Renal pelvis (tissue), 4 donors: ENCODE results near the gene ADARB2. TPM values are rescaled to one million over a fixed set of nuclear protein-coding genes. Genes with fewer than 3 reads are reported as not detected.
"Not testable (repeated sequence)": the region's sequence is repeated elsewhere in the genome, so short reads cannot be mapped to it uniquely, and the experiment has no call there.

ENCODE experiments used
- DNase-seq: peaks from one replicate; pipeline ENCODE4 v3.0.0-alpha.2; 2013
- polyA plus RNA-seq, 3 donors: library from polyadenylated mRNA; unstranded; fragments of 120-200 nt; gene quantifications; one replicate each; pipeline ENCODE4 v1.2.1, GENCODE V29; 2013; ENCODE audit not compliant: insufficient read length in 3 of 3

ADARB2 gene
- polyA plus RNA-seq, 3 donors = 0.62 to 3.0 (median 1.1) TPM

DNA sequence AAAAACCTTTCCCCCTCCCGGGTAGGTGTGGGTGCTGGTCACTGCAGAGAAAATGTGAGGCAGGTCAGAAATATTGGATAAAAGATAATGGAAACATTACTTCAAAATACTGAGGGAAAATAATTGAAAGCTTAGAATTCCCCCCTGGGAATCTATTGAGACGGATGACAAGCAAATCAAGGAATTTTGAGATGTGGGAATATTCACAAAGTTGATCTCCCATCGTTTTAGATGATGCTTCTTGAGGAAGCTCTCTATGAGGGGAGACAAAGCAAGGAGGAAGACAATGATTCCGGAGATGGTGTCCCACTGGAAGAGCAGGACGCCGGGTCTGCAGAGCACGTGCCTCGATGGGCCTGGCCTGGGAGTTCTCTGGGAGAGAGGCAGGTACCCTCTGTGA, 470.2 kb downstream of the ADARB2 start:
- no peak for DNase-seq

DNA sequence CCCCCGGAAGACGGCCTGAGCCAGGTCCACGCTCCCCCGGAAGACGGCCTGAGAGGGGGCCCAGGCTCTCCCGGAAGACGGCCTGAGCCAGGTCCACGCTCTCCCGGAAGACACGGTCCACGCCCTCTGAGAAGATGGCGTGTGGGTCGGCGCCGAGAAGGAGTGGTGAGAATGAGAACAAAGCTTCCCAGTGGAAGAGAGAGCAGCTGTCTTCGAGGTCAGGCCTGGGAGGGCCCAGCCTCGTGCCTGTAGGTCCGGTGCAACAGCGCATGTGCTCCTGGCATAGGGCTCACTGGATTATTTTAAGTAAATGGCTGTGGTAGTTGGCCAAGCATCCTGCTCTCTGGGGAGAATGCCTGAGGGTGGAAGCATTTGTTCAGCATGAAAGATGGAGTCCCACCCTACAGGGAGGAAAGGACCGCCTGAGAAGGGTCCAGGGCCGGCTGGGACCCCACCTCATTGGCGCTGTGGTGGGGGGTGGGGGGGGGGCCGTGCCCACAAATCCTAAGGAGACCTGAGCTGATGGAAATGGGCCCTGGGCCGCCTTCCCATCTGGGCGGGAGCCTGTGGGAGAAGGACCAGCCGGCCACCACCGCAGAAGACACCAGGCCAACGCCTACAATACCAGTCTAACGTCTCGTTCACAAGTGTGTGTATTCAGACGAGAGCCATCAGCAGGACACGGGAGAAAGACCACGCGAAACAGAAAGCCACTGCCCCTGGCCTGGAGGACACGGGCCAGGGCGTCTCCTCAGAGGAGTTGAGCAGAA, 471.1 kb downstream of the ADARB2 start:
- DNase-seq = no peak

DNA sequence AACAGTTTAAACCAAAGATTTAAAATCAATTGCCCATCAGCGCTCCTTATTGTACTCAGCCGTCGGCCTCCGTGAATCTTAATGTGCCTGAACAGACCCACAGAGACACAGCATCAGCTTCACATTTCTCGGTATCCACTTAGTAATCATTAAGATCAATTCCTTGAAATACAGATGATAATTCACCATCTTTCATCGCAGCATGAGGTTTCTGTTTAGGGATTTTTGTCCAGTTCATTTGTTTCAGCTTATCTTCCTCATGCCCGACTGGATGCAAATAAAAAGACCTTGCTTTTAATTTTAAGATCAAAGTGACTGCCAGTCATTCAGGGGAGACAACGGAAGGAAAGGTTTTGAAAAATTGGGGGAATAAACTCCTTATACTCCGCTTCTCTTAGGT, 473.3 kb downstream of the ADARB2 start:
- DNase-seq = no peak

DNA sequence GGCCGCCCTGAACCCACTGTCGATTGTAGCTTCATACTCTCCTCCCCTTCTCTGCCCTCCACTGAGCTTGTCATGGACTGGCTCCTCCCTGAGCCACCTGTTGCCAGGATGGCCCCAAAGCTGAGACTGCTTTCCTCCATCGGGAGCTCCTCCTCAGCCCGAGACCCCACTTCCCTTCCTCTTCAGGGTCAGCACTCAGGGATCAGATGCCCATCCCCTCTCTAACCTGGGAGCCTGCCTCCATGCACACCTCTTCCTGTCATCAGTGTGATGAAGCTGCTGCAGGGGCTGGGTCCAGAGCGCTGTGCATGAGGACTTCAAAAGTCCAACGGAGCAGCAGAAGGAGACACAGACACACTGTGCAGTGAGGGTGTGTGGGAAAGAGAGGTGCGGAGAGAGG, 480.1 kb downstream of the ADARB2 start:
- no peak for DNase-seq

DNA sequence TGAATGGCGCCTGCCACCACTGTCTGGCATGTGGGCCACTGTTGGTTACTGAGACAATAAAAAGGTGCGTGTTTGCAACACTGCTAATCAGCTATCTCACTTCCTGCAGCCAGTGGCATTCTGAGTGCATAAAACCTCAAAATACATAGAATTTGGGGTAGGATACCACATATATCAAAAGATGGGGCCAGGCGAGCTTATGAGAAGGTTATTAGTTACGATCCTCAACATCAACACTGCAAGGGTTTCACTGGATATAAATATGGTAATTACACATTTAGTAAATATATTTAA, 480.9 kb downstream of the ADARB2 start:
- DNase-seq = no peak

DNA sequence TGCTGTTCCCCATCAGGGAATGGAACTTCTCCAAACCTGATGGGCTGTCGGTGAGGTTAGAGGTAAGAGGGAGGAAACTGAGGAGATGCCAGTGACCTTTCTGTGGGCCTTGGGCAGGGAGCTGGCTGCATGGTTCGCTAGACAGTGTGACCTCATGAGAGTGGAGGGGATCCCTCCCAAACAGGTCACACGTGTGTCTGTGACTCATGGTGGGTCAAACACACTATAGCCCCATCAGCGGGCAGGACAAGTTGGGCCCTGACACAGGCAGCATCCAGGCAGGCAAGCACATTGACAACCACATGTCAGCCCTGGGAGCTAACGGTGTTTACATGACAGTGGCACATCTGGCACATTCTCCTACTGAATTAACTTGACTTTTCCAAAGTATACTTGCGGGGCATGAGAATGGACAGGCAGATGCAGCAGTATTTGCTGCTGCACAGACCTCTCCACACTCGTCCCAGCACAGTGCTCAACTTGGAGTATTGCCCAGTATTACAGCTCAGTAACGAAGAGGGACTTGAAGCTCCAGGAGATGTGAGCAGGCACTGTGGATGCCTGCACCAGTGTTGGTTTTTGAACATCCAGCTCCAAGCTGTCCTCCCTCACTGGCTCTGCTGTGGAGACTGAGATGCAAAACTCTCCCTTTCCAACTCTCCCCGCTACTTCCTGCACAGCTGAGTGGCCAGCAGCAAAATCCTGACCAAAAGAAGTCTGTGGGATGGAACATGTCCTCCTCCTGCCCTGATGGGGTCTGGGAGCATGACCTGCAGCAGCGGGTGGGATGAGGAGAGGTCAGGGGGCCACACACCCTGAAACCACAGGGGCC, 481.5 kb downstream of the ADARB2 start:
- no peak for DNase-seq

DNA sequence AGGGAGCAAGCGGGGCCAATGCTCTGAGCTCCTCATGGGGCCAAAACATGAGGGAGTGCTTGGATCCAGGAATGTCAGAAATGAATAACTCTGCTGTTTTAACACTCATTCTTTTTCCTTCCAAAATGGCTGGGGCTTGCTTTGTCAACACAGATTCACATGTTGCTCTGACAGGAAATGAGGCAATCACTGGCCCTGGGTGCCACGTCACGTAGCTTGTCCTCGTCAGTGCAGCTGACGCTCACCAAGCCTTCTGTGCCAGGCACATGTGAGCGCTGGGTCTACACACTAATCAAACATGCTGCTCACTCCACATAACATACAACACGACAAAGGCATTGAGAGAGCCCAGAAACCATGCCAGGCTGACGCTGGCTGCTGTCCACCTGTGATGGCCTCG, 482.2 kb downstream of the ADARB2 start:
- DNase-seq = no peak

DNA sequence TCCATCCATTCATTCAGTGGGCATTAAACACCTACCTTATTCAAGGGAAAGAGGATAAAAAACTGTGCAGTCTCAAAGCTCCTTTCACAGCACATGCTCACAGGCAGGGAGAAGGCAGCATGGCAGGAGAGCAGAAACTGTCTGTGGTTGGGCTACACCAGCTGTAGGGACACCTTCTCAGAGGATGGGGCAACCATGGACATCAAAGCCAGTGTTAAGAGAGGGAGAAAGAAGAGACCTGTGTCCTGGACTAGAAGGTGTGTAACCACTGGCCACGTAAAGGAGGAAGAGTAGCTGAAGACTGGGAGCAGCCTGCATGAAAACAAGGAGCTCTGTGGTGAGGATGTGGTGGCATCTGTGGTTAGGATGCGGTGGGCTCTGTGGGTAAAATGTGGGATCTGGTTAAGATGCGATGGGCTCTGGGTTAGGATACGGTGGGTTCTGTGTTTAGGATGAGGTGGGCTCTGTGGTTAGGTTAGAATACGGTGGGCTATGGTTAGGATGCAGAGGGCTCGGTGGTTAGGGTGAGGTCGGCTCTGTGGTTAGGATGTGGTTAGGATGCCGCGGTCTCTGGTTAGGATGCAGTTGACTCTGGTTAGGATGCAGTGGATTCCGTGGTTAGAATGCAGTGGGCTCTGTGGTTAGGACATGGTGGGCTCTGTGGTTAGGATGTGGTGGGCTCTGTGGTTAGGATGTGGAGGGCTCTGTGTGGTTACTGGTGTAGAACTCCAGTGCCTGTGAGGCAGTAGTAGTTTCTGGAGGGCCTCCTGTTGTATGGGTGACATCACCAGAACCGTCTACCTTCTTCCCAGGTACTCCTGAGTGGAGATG, 483.6 kb downstream of the ADARB2 start:
- no peak for DNase-seq

DNA sequence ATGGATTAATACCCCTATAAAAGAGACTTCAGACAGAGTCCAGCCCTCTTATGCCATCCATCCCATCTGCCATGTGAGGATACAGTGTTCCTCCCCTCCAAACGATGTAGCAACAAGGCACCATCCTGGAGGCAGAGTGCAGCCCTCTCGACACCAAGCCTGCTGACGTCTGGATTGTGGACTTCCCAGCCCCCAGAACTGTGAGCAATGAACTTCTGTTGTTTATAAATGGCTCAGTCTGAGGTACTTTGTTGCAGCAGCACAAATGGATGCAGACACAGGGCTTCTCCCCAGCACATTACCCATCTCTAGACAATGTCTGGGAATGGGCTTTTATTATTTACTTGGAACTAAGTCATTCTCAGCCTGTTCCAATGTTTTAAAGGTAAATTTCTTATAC, 485.6 kb downstream of the ADARB2 start:
- DNase-seq = no peak

DNA sequence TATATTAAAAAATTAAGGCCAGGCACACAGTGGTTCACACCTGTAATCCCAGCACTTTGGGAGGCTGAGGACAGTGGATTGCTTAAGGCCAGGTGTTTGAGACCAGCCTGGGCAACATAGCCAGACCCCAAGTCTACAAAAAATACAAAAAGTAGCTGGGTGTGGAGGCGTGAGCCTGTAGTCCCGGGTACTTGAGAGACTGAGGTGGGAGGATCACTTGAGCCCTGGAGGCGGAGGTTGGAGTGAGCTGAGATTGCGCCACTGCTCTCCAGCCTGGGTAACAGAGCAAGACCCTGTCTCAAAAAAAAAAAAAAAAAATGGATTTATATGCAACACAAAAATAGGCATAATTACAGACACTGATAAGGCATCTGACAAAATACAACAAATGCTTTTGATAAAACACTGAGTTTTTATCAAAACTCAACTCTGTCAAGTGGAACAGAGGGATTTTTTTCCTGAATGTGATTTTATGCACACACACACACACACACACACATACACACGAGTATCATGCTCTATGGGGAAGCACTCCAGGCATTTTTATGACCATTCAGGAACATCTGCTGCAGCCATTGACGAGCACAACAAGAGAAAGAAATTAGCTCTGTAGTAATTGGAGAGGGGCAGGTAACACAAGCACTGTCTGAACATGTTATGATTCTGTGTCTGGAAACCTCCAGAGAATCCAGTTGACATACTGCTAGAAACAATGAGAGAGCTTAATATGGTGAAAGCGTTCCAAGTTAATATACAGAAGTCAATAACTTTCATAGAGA, 488.0 kb downstream of the ADARB2 start:
- peak; percentile 38 for DNase-seq

DNA sequence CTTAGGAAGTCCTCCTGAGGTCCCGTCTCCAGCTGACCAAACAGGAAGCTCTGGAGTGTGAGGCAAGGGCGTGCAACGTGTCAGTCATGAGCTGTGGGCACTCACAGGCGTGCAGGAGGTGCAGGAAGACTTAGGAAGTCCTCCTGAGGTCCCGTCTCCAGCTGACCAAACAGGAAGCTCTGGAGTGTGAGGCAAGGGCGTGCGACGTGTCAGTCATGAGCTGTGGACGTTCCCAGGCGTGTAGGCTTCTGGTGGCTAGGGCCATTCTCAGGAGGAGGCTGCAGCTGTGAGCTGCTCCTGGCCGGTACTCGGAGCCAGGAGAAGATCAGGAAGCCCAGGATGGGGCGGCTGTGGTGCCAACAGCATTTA, 489.1 kb downstream of the ADARB2 start:
- not testable (repeated sequence) for DNase-seq

DNA sequence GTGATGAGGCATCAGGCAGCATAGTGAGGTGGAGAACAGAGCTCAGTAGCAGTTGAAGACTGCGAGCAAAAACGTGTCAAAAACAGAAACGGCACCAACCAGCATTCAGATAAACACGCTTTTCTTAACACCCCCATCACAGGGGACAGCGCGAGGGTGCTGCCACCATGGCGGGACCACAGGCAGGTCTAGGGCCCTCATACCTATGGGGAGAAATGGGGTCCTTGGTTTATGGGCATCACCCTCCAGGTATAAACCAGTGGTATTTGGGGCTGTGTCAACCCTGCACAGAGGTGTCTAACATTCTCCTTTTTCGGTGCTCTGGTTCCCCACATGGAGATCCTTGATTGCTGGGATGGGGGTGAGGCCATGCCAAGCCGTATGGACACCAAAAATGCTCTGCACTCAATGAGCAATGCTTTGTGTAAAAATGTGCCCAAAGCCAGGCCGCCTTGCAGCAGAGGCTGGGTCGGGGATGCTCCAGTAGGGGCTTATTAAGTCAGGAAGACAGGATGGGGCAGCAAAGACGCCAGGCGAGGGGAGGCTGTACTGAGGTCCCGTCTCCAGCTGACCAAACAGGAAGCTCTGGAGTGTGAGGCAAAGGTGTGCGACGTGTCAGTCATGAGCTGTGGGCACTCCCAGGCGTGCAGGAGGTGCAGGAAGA, 489.6 kb downstream of the ADARB2 start:
- DNase-seq = no peak

DNA sequence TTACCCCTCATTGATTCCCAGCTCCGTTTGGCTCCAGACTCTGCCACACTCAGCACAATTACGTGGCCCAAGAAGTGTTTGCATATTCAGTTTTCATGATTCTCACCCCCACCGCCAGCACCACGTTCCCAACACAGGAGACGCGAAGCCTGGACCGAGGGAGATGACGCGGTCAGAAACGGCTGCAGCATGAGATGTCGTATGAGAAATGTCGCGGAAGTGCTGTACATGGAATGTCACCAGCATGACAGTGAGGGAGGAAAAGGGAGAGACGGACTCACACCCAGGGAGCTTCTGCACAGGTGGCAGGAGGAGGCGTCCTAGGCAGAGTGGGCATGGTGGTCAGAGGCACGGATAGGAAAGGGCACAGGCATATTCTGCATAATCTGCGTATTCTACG, 492.8 kb downstream of the ADARB2 start:
- DNase-seq = no peak

DNA sequence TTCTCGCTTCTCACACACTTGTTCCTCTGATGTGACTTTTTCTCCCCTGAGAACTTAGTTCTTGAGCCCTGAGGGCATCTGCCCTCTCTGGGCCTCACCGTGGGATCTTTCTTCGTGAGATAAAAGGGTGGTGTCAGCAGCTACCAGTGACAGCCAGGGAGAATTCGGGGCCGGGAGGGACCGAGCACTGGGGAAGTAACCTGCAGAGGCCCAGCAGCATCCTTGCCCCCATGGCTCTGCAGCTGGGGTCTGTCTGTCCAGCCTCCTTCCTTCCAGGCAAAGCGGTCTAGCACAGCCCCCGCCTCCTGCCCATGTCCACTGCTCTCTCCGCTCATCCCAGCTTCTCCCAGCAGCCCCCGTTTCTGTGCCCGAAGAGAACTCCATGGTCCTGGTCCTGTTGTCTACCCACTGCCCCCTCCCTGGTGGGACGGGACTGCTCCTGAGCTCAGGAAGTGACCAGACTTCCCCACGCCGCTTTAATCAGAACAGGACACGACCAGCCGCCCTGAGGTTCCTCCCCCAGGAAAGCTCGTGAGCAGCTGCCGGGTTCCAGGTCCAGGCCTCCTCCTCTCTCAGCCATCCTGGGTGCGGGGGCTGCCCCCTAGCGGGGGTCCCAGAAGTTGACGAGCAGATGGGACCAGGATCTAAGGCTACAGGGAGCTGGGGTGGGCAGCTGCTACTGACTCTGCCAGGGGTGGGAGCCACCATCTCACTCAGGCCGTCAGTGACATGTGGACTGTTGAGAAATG, 493.7 kb downstream of the ADARB2 start:
- no peak for DNase-seq

DNA sequence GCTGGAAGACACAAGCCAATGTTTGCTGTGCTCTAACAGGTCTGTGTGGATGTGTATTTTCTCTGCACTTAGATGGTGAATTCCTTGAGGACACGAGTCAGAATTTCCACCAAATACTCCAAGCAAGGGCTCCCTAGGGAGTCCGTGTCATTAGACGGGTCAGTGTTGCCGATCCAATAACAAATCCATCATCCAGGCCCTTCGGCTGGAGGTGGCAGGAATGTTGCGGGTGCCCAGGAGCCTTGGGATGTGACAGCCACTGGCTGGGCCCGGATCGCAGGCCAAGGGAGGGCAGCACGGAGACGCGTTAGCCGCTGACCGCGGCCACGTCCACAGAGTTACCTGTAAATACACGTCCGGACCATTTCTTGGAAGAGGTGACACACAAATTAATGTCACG, 494.4 kb downstream of the ADARB2 start:
- no peak for DNase-seq

DNA sequence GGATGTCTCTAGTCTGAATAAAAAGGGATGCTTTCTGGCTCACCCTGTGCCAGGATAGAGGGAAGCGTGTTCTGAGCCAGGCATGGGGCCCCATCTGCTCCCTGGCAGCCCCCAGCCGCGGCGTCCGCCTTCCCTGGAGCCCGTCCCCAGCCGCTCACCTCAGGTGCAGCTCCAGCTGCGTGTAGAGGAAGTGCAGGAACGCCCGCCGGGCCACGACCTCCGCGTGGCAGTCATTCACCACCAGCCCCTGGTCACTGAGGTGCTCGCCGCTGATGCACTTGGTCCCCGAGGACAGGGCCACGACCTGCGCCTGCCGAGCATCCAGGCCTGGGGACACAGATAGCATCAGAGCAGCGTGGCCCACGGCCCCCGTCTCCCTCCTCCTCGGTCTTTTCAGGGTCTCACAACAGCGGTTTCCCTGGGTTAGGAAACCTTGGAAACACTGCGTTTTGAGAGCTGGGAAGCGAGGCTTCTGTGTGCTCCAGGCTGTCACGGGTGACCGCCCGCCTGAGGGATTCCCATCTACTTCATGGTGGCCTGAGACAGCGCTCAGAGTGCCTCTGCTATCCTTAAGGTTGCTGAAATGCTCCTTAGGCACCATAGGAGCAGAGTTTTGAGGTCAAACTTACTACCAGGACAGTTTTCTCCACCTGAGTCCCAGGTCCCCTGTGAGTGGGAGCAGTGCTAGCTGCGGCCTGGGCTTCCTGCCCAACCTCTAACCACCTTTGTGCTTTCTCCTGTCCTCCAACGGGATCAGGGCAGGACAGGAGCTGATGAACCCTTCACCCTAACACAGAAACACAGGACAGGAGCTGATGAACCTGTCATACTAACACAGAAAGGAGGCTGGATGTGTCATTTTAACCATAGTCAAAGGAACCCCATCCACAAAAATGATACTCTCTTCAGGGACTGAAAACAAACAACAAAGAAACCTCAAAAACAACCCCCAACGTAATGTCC, 495.1 kb downstream of the ADARB2 start:
- no peak for DNase-seq

DNA sequence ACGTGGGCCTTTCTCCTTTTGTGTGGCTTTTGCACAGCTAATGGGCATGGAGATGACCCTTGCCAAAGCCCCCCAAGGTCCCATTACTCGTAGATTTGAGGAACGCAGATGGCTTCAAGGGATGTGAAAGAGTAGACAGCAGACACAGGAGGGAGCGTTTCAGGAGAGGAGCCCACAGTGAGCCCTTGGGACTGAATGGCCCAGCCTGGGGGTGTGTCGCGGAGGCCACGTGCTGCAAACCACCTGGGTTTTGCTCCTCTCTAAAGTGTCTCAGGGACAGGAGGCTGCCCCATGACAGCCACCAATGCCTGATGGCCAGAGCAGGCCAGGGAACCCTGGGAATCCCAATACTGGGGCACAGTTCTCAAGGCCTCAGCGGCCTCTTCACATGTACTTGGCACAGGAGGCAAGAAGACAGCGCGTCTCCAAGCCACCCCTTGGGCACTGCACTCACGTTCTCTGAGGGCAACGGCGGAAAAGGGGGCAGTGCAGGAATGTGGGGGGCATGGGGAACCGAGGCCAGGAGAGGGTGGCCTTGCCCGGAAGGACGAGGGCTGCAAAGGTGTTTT, 495.9 kb downstream of the ADARB2 start:
- no peak for DNase-seq

DNA sequence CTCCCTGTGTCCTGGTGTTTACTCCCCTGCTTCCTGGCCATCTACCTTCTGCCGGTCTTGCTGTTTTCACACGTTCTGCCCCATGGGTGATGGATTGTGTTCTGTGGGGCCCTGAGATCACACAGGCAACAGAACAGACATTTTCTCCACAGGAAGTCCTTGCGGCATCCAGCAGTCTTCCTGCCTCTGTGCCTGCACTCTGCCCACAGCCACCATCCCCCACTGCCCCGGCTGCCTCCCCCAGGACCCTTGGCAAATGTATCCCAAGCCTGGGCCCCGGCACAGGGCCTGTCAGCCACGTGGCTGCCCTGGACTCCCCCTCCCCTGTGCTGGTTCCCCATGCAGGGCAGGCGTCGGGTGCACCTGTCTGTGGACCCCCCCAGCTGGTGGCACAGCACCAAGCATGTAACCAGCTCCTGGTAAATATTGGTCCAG, 497.0 kb downstream of the ADARB2 start:
- DNase-seq = no peak

DNA sequence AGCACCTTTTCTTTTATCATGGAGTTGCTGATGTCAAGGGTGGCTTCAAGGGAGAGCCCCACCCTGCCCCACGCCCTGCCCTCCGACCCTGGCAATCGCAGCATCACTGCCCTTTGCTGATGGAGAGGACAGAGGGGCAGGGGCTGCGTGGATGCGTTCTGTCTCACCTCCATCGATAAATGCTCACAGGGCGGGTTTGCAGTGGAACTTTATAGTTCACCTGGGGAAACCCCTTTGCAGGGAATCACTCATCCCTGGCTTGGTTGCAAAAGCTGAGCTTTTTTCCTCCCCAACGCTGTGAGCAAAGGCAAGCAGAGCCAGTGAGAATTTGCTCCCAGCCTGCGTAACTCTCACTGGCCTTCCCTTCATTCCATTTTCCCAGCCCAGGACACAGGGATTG, 504.3 kb downstream of the ADARB2 start:
- DNase-seq = no peak
